GM21786 (cell line): Measurements from ENCODE around the gene SCYL3.
"Not testable (repeated sequence)": the region's sequence is repeated elsewhere in the genome, so short reads cannot be mapped to it uniquely, and the experiment has no call there.

Experiments
- ATAC-seq: cut with Tn5 transposase; IDR thresholded peaks from one replicate; pipeline ENCODE4 v1.9.1; 2021; ENCODE audit not compliant: unreplicated experiment

SCYL3 gene

GRCh38 chr1:169873582-169874199, 20.0 kb downstream of the SCYL3 start:
- ATAC-seq: no peak

GRCh38 chr1:169872906-169873305, 20.8 kb downstream of the SCYL3 start:
- ATAC-seq: no peak

- not testable (repeated sequence) for ATAC-seq
Measured at GRCh38 chr1:169871988-169872387, 21.7 kb downstream of the SCYL3 start.

- no peak for ATAC-seq
Measured at GRCh38 chr1:169869426-169869825, 24.3 kb downstream of the SCYL3 start.

- no peak for ATAC-seq
Measured at GRCh38 chr1:169868978-169869377, 24.7 kb downstream of the SCYL3 start.

GRCh38 chr1:169867012-169867675, 26.6 kb downstream of the SCYL3 start:
- ATAC-seq: no peak

GRCh38 chr1:169866577-169866976, 27.1 kb downstream of the SCYL3 start:
- no peak for ATAC-seq

GRCh38 chr1:169864531-169864930, 29.2 kb downstream of the SCYL3 start:
- ATAC-seq: not testable (repeated sequence)

- ATAC-seq: no peak
Measured at GRCh38 chr1:169860750-169861149, 32.9 kb downstream of the SCYL3 start.

GRCh38 chr1:169860187-169860586, 33.5 kb downstream of the SCYL3 start:
- peak; percentile 75 for ATAC-seq

GRCh38 chr1:169859001-169859400, 34.7 kb downstream of the SCYL3 start:
- no peak for ATAC-seq

- no peak for ATAC-seq
Measured at GRCh38 chr1:169858467-169858866, 35.2 kb downstream of the SCYL3 start.

- no peak for ATAC-seq
Measured at GRCh38 chr1:169853341-169853740, 40.4 kb downstream of the SCYL3 start.

GRCh38 chr1:169849346-169850022, 44.2 kb downstream of the SCYL3 start:
- ATAC-seq: no peak

GRCh38 chr1:169848456-169848855, 45.2 kb downstream of the SCYL3 start:
- ATAC-seq: no peak

- no peak for ATAC-seq
Measured at GRCh38 chr1:169844941-169845608, 48.6 kb downstream of the SCYL3 start.

GRCh38 chr1:169838942-169839341, 54.8 kb downstream of the SCYL3 start:
- ATAC-seq: no peak

- ATAC-seq: no peak
Measured at GRCh38 chr1:169836198-169836597, 57.5 kb downstream of the SCYL3 start.

GRCh38 chr1:169835647-169836046, 58.0 kb downstream of the SCYL3 start:
- ATAC-seq: no peak

- ATAC-seq: no peak
Measured at GRCh38 chr1:169834869-169835268, 58.8 kb downstream of the SCYL3 start.

GRCh38 chr1:169833179-169833901, 60.4 kb downstream of the SCYL3 start:
- no peak for ATAC-seq
